ENCODE results near the gene GPRASP2. TPM values are rescaled to one million over a fixed set of nuclear protein-coding genes. Genes with fewer than 3 reads are reported as not detected.
"Not testable (repeated sequence)": the region's sequence is repeated elsewhere in the genome, so short reads cannot be mapped to it uniquely, and the experiment has no call there.

GPRASP2 gene
- 5.8 TPM for polyA plus RNA-seq (2013, experiment 1 of 2; ENCODE audit: insufficient read length)
- polyA plus RNA-seq (2013, experiment 2 of 2; ENCODE audit: insufficient read length): 6.9 TPM

- DNase-seq: peak; percentile 25
Measured at GRCh38 chrX:102712216-102712966, at the start of gene GPRASP2. Gene GPRASP2 (plus strand): TSS chrX:102712448. CDS start chrX:102714870, 2,422 bp downstream.

GRCh38 chrX:102663820-102664219 is 48.4 kb upstream of the GPRASP2 start:
- DNase-seq: not testable (repeated sequence)

- DNase-seq: not testable (repeated sequence)
Measured at GRCh38 chrX:102667034-102667433, 45.2 kb upstream of the GPRASP2 start.

GRCh38 chrX:102669526-102669925 is 42.7 kb upstream of the GPRASP2 start:
- DNase-seq: peak; percentile 8

GRCh38 chrX:102672856-102673255 is 39.4 kb upstream of the GPRASP2 start:
- peak; percentile 77 for DNase-seq

- DNase-seq: not testable (repeated sequence)
Measured at GRCh38 chrX:102677479-102677878, 34.8 kb upstream of the GPRASP2 start.

- DNase-seq: no peak
Measured at GRCh38 chrX:102684772-102685520, 27.3 kb upstream of the GPRASP2 start.

GRCh38 chrX:102694749-102695148 is 17.5 kb upstream of the GPRASP2 start:
- DNase-seq: no peak

- DNase-seq: no peak
Measured at GRCh38 chrX:102696306-102696705, 15.9 kb upstream of the GPRASP2 start.

- peak; percentile 48 for DNase-seq
Measured at GRCh38 chrX:102697494-102697893, 14.8 kb upstream of the GPRASP2 start.

- no peak for DNase-seq
Measured at GRCh38 chrX:102708900-102709299, 3.3 kb upstream of the GPRASP2 start.

GRCh38 chrX:102711872-102712215 is 404 bp upstream of the GPRASP2 start:
- no peak for DNase-seq

- DNase-seq: peak; percentile 53
Measured at GRCh38 chrX:102712981-102713625, 855 bp downstream of the GPRASP2 start.

- DNase-seq: no peak
Measured at GRCh38 chrX:102714994-102715393, 2.7 kb downstream of the GPRASP2 start.

GRCh38 chrX:102715967-102716366 is 3.7 kb downstream of the GPRASP2 start:
- no peak for DNase-seq

GRCh38 chrX:102720237-102721168 is 8.3 kb downstream of the GPRASP2 start, which contains the start of gene GPRASP3:
Gene GPRASP3 (plus strand): TSS chrX:102720743. CDS start chrX:102748996, 28,253 bp downstream.
- peak; percentile 73 for DNase-seq

GRCh38 chrX:102721169-102721506 is 8.9 kb downstream of the GPRASP2 start:
- not testable (repeated sequence) for DNase-seq

GRCh38 chrX:102723456-102723855 is 11.2 kb downstream of the GPRASP2 start:
- peak; percentile 32 for DNase-seq

- no peak for DNase-seq
Measured at GRCh38 chrX:102727761-102728160, 15.5 kb downstream of the GPRASP2 start.

GRCh38 chrX:102728646-102729045 is 16.4 kb downstream of the GPRASP2 start:
- DNase-seq: no peak

- DNase-seq: peak; percentile 54
Measured at GRCh38 chrX:102739657-102740056, 27.4 kb downstream of the GPRASP2 start.

GRCh38 chrX:102744307-102744706 is 32.1 kb downstream of the GPRASP2 start:
- DNase-seq: no peak

Data from fibroblast of skin of back (primary cell).